ENCODE data around the gene BTNL8.

DNA sequence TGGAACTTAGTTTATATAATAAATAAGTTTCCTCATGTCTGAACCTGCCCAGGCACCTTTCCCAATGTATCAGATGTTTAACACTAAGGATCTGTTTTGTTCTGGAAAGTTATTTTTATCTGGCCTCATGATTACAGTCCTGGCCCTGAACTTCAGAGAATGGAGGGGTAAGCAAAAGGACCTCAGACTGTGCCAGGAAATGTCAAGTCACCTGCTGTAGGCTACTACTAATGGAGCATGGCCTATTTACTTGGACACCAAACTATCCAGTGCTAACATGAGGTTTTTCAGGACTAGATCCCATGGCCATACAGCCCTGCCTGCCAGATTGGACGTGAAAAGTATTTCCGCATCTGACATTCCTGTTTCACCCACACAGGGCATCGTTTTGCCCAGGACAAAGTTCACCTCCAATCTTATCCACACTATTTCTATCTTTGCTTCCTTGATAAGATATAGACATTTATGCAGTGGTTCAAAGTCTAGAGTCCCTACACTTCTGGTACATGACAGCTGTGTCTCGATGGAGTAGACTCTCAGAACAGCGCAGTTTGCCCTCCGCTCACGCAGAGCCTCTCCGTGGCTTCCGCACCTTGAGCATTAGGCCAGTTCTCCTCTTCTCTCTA is at the start of gene BTNL8:
- TF ChIP-seq, protein P1, sequence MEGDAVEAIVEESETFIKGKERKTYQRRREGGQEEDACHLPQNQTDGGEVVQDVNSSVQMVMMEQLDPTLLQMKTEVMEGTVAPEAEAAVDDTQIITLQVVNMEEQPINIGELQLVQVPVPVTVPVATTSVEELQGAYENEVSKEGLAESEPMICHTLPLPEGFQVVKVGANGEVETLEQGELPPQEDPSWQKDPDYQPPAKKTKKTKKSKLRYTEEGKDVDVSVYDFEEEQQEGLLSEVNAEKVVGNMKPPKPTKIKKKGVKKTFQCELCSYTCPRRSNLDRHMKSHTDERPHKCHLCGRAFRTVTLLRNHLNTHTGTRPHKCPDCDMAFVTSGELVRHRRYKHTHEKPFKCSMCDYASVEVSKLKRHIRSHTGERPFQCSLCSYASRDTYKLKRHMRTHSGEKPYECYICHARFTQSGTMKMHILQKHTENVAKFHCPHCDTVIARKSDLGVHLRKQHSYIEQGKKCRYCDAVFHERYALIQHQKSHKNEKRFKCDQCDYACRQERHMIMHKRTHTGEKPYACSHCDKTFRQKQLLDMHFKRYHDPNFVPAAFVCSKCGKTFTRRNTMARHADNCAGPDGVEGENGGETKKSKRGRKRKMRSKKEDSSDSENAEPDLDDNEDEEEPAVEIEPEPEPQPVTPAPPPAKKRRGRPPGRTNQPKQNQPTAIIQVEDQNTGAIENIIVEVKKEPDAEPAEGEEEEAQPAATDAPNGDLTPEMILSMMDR (IDR thresholded peaks at IDR 0.05): no peak
- no peak for TF ChIP-seq EP300 (IDR thresholded peaks at IDR 0.05)

Measured in tibial nerve (tissue), 4 donors.